ENCODE results near the gene MAB21L4. TPM values are rescaled to one million over a fixed set of nuclear protein-coding genes. Genes with fewer than 3 reads are reported as not detected.

Gene MAB21L4
- total and polyA plus RNA-seq, 2 experiments from 2014 or later = not detected

DNA sequence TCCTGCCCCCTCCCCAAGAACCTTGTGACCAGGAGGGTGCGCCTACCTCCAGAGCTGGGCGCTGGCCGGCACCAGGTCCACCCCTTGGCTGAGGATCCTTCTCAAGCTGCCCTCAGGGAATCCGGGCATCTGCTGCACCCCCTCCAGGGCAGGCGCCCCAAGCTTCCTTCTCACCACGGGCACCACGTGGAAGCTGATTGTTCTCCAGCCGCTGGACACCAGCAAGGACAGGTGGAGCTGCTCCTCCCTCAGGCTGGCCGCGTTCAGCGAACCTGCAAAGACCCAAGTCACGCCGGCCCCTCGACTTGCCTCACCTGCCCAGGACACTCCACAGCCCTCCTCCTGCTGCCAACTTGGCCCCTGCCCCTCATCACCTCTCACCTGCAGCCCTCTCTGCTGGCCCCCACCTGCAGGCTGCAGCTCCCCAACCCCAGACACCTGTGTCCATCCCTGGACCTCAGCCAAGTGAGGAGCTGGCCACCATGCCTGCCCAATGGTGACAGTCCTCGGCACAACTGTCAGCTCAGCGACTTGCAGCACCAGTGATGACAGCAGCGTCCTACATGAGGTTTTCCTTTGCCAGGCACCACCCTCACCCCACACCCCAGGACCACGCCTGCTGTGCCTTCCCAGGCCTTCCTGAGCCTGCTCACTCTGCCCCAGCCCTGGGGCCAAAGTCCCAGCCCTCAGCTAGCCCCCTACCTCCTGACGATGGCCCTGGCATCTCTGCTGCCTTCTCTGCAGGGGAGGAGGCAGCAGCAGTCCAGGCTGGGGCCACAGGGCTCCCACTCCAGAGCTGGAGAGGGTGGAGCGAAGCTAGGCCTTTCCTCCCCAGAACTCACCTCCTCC, 4.2 kb downstream of the MAB21L4 start:
- no peaks in the 10 kb centered on the region for H3K4me1 ChIP-seq (ENCODE audit: low read depth)
- DNase-seq (ENCODE audit: low read depth in 1 of 2, low spot score in 1 of 2) = no peak
- H3K27me3 ChIP-seq = no peaks in the 10 kb centered on the region
- no peaks in the 10 kb centered on the region for H3K9me3 ChIP-seq (ENCODE audit: low read depth)
- TF ChIP-seq, protein P1, sequence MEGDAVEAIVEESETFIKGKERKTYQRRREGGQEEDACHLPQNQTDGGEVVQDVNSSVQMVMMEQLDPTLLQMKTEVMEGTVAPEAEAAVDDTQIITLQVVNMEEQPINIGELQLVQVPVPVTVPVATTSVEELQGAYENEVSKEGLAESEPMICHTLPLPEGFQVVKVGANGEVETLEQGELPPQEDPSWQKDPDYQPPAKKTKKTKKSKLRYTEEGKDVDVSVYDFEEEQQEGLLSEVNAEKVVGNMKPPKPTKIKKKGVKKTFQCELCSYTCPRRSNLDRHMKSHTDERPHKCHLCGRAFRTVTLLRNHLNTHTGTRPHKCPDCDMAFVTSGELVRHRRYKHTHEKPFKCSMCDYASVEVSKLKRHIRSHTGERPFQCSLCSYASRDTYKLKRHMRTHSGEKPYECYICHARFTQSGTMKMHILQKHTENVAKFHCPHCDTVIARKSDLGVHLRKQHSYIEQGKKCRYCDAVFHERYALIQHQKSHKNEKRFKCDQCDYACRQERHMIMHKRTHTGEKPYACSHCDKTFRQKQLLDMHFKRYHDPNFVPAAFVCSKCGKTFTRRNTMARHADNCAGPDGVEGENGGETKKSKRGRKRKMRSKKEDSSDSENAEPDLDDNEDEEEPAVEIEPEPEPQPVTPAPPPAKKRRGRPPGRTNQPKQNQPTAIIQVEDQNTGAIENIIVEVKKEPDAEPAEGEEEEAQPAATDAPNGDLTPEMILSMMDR (IDR thresholded peaks at IDR 0.05; ENCODE audit: low read depth, low read length) = no peak
- no peaks in the 10 kb centered on the region for H3K36me3 ChIP-seq
- no peak overlapping the region for H3K27ac ChIP-seq
- no peak overlapping the region for H3K4me3 ChIP-seq

DNA sequence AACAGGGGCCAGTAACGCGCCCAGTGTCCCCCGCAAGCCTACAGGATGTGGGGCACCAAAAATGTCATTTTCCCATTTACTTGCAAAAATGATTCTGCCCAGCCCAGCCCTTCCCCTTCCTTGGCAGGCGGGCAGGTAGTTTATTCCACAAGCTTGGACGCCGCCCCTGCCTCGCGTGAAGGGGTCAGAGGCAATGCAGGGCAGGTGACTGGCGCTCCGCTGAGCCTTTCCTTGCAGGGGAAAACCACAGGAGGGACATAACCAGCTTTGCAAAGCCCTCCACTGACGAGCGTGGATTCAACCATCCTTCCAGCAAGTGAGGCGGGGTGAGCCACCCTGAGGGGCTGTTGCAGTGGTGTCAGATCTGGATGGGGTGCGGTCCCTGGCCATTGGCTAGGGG, 5.3 kb downstream of the MAB21L4 start:
- H3K27me3 ChIP-seq = no peaks in the 10 kb centered on the region
- no peaks in the 10 kb centered on the region for H3K9me3 ChIP-seq (ENCODE audit: low read depth)
- TF ChIP-seq, protein P1 (IDR thresholded peaks at IDR 0.05; ENCODE audit: low read depth, low read length) = no peak
- H3K27ac ChIP-seq = no peak overlapping the region
- H3K4me3 ChIP-seq = no peak overlapping the region
- no peak for DNase-seq (ENCODE audit: low read depth in 1 of 2, low spot score in 1 of 2)
- no peaks in the 10 kb centered on the region for H3K4me1 ChIP-seq (ENCODE audit: low read depth)
- H3K36me3 ChIP-seq = no peaks in the 10 kb centered on the region

DNA sequence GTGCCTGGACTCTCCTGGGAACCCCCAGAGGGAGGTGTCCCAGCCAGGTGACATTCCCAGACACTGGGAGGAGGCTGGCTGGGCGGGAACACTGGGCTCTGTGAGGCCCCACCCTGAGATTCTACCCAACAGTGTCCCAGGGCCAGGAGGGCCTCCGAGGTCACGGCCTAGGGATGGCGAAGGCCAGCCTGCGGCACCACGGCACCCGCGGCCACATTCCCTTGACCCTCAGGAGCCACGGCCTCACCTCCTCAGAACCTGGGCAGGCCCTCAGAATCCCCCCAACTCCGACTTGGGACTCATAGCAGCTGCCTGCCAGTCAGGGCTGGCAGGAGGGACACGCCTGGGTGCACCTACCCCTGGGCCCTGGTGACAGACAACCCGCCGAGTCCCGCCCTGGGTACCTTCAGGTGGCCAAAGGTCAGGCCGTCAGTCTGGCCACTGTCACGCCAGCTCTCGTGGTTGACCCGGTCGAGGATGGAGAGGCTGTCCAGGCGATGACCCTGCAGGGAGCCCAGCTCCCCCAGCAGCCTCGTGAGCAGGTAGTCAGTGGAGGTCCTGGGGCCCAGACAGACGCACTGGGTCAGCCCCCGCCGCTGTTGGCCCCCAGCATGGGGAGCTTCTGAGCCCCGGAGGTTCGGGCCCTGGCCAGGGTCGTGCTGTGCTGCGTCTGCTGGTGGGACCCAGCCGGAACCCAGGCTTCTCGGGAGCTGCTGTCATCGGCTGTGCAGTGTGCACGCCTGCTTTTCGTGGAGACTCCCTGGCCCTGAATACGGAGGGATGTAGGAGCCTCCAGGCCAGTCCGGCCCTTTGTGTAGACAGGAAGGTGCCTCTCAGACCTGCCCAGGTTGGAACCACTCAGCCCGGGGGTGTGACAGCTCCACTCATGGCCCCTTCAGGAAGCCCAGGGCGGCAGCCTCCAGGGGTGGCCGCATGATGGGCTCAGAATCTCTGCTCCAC, 6.1 kb downstream of the MAB21L4 start:
- TF ChIP-seq, protein P1 (IDR thresholded peaks at IDR 0.05; ENCODE audit: low read depth, low read length) = no peak
- Histone ChIP-seq H3K36me3 (no peaks in the 10 kb centered on the region), H3K9me3 (ENCODE audit: low read depth) (no peaks in the 10 kb centered on the region), H3K4me1 (ENCODE audit: low read depth) (no peaks in the 10 kb centered on the region), H3K4me3 (no peak overlapping the region), H3K27ac (no peak overlapping the region), H3K27me3 (no peaks in the 10 kb centered on the region)
- no peak for DNase-seq (ENCODE audit: low read depth in 1 of 2, low spot score in 1 of 2)

DNA sequence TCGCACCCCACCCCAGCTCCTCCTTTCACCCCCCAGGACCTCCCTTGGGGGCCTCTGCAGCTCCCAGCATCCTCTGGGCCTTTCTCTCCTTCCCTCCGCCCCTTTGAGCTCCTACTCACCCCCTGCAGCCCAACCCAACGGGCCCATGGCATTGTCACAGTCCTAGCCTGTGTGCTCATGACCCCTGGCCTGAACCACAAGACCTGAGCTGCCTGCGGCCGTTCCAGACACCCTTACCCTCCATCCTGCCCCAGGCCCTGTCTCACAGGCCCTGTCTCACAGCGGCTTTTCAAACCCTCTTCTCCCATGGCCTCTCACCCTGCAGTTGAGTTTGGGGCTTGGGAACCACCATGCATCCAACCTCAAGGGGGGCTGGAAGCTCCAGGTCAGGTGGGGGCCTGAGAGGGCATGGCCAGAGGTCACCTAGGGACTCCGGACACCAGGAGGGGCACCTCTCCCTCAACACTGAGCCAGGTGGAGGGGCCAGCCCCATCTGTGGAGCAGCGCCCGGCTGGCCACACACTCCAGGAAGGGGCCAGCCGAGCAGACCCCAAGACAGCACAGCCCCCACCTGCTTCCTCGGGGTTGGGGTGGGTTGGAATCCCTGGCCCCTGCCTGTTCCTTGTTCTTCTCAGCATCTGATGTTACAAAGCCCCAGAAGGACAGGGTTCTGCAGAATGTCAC, 6.9 kb downstream of the MAB21L4 start:
- no peaks in the 10 kb centered on the region for H3K9me3 ChIP-seq (ENCODE audit: low read depth)
- DNase-seq (ENCODE audit: low read depth in 1 of 2, low spot score in 1 of 2) = no peak
- H3K4me3 ChIP-seq = no peak overlapping the region
- no peak overlapping the region for H3K27ac ChIP-seq
- no peaks in the 10 kb centered on the region for H3K36me3 ChIP-seq
- no peaks in the 10 kb centered on the region for H3K27me3 ChIP-seq
- TF ChIP-seq, protein P1 (IDR thresholded peaks at IDR 0.05; ENCODE audit: low read depth, low read length) = no peak
- H3K4me1 ChIP-seq (ENCODE audit: low read depth) = no peaks in the 10 kb centered on the region

Measured in cardiac muscle cell (in vitro differentiated cells and primary cell).